CD4-positive, CD25-positive, alpha-beta regulatory T cell (primary cell): ENCODE data around the gene SLC25A38. TPM values are rescaled to one million over a fixed set of nuclear protein-coding genes. Genes with fewer than 3 reads are reported as not detected.
"Not testable (repeated sequence)": the region's sequence is repeated elsewhere in the genome, so short reads cannot be mapped to it uniquely, and the experiment has no call there.

ENCODE experiments used
- ATAC-seq, 2 donors: fragments of 150-1000 bp; cut with Tn5 transposase; one replicate each; pipeline ENCODE4 v1.10.0; 2021; ENCODE audit warnings: low read depth in 2 of 2, moderate number of reproducible peaks in 2 of 2, moderate library complexity in 1 of 2
- DNase-seq, 3 donors: peaks; one replicate each; pipeline versions ENCODE4 v3.0.0 to v3.0.0-alpha.2; 2012 to 2022; ENCODE audit warnings: mixed read lengths in 1 of 3
- H3K27ac ChIP-seq: one replicate; pipeline ENCODE4 v1.7.0; 2013; ENCODE audit warnings: mild to moderate bottlenecking, low read length; ENCODE audit not compliant: insufficient read depth, poor library complexity, severe bottlenecking
- H3K27me3 ChIP-seq: one replicate; pipeline ENCODE4 v1.7.0; 2013; ENCODE audit warnings: low read length; ENCODE audit not compliant: control insufficient read depth, insufficient read depth
- H3K36me3 ChIP-seq: one replicate; pipeline ENCODE4 v1.7.0; 2013; ENCODE audit warnings: mild to moderate bottlenecking, low read length, moderate library complexity; ENCODE audit not compliant: control insufficient read depth, insufficient read depth
- H3K4me1 ChIP-seq: 2 replicates; pipeline ENCODE4 v1.7.0; 2013; ENCODE audit warnings: mild to moderate bottlenecking, low read length; ENCODE audit not compliant: insufficient read depth, control insufficient read depth, poor library complexity, severe bottlenecking
- H3K4me3 ChIP-seq: one replicate; pipeline ENCODE4 v1.7.0; 2013; ENCODE audit warnings: low read depth, mild to moderate bottlenecking, low read length, moderate library complexity
- H3K9me3 ChIP-seq, 2 experiments: 1 replicate in 1 of 2; 2 replicates in 1 of 2; pipeline ENCODE4 v1.7.0; 2013; ENCODE audit warnings: low read length in 2 of 2, mild to moderate bottlenecking in 1 of 2, moderate library complexity in 1 of 2; ENCODE audit not compliant: control insufficient read depth in 2 of 2
- H3K27ac Mint-ChIP-seq, 3 donors: one replicate each; pipeline ENCODE4 v1.8.0; 2020 to 2022; ENCODE audit warnings: mild to moderate bottlenecking in 3 of 3, mixed read lengths in 3 of 3, moderate library complexity in 2 of 3
- H3K27me3 Mint-ChIP-seq: one replicate; pipeline ENCODE4 v1.8.0; 2022; ENCODE audit warnings: mild to moderate bottlenecking, mixed read lengths
- H3K36me3 Mint-ChIP-seq: one replicate; pipeline ENCODE4 v1.8.0; 2020; ENCODE audit warnings: mixed read lengths
- H3K4me1 Mint-ChIP-seq, 4 donors: one replicate each; pipeline ENCODE4 v1.8.0; 2020 to 2022; ENCODE audit warnings: mixed read lengths in 4 of 4, mild to moderate bottlenecking in 1 of 4
- H3K4me3 Mint-ChIP-seq, 4 donors: one replicate each; pipeline ENCODE4 v1.8.0; 2020 to 2022; ENCODE audit warnings: mild to moderate bottlenecking in 4 of 4, mixed read lengths in 4 of 4, moderate library complexity in 3 of 4
- H3K9me3 Mint-ChIP-seq, 7 donors: one replicate each; pipeline ENCODE4 v1.8.0; 2020 to 2022; ENCODE audit warnings: mixed read lengths in 7 of 7, mild to moderate bottlenecking in 3 of 7, moderate library complexity in 2 of 7
- polyA plus RNA-seq, 4 donors: library from polyadenylated mRNA; unstranded; fragments of 300-500 nt; fragmentation: Illumina TruSeq; gene quantifications; one replicate each; pipeline ENCODE4 v1.2.3, GENCODE V29; 2021
- total RNA-seq: library from RNA; stranded (reverse); gene quantifications from one replicate; pipeline ENCODE4 v1.2.3, GENCODE V29; 2022

SLC25A38 gene
- total and polyA plus RNA-seq, 5 donors from 2014 or later = 52.2 to 70.1 (median 65.0) TPM

- H3K36me3 ChIP-seq = peaks cover 49% of the 10 kb centered on the region
- H3K4me3 ChIP-seq = peak overlapping the region; percentile 88
- H3K4me3 Mint-ChIP-seq = peak overlapping the region; percentile 88 to 98 (median 92)
- ATAC-seq (no peak), DNase-seq (no peak)
- peaks cover 22 to 69% (median 51%) of the 10 kb centered on the region in 4 donors for H3K4me1 Mint-ChIP-seq
- H3K27me3 Mint-ChIP-seq = no peaks in the 10 kb centered on the region
- H3K4me1 ChIP-seq = peaks cover 31% of the 10 kb centered on the region
- H3K36me3 Mint-ChIP-seq = peaks cover 42% of the 10 kb centered on the region
- H3K27me3 ChIP-seq = no peaks in the 10 kb centered on the region
- H3K9me3 ChIP-seq = no peaks in the 10 kb centered on the region
- no peaks in the 10 kb centered on the region for H3K9me3 Mint-ChIP-seq
- peak overlapping the region; percentile 61 to 99 (median 96) for H3K27ac Mint-ChIP-seq
- H3K27ac ChIP-seq = peak overlapping the region; percentile 90
These were observed 25.6 kb downstream of the SLC25A38 start for GRCh38 chr3:39408493-39409372.

DNA sequence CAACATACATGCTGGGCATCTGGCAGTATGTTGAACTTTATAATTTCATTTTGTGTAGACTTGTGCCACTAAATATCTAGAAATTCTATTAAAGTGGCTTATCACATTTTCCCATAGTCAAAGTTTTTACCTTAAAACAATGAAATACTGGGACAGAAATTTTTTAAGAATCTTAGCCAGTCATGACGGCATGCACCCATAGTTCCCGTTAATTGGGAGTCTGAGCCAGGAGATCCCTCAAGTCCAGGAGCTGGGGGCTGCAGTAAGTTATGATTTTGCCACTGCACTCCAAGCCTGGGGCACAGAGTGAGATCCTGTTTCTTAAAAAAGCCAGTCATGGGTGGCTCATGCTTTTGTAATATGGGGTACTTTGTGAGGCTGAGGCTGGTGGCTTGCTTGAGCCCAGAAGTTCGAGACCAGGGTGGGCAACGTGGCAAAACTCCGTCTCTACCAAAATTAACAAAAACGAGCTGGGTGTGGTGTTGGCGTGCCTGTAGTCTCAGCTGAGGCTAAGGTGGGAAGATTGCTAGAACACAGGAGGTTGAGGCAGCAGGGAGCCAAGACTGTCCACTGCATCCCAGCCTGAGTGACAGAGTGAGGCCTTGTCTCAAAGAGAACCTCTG is 26.5 kb downstream of the SLC25A38 start:
- H3K4me3 Mint-ChIP-seq = peak overlapping the region in 3 of 4 donors; percentile 48 to 77 (median 55)
- Histone ChIP-seq H3K4me1 (peaks cover 31% of the 10 kb centered on the region), H3K27ac (peak overlapping the region; percentile 36), H3K27me3 (no peaks in the 10 kb centered on the region), H3K4me3 (peak overlapping the region; percentile 0), H3K36me3 (peaks cover 52% of the 10 kb centered on the region), H3K9me3 (no peaks in the 10 kb centered on the region)
- H3K9me3 Mint-ChIP-seq = no peaks in the 10 kb centered on the region
- H3K36me3 Mint-ChIP-seq = peaks cover 48% of the 10 kb centered on the region
- H3K27me3 Mint-ChIP-seq = no peaks in the 10 kb centered on the region
- peaks cover 22 to 63% (median 50%) of the 10 kb centered on the region in 4 donors for H3K4me1 Mint-ChIP-seq
- DNase-seq = no peak
- ATAC-seq = no peak
- peak overlapping the region; percentile 51 to 96 (median 64) for H3K27ac Mint-ChIP-seq

GRCh38 chr3:39410893-39411292 is 27.7 kb downstream of the SLC25A38 start:
- Mint-ChIP-seq H3K4me1 (peaks cover 26 to 63% (median 50%) of the 10 kb centered on the region in 4 donors), H3K4me3 (peak overlapping the region in 2 of 4 donors; percentile 38 to 67), H3K27me3 (no peaks in the 10 kb centered on the region), H3K9me3 (no peaks in the 10 kb centered on the region), H3K27ac (peak overlapping the region in 1 of 3 donors; percentile 73), H3K36me3 (peaks cover 51% of the 10 kb centered on the region)
- no peaks in the 10 kb centered on the region for H3K27me3 ChIP-seq
- peaks cover 31% of the 10 kb centered on the region for H3K4me1 ChIP-seq
- peaks cover 52% of the 10 kb centered on the region for H3K36me3 ChIP-seq
- no peak overlapping the region for H3K27ac ChIP-seq
- DNase-seq = no peak
- H3K9me3 ChIP-seq = no peaks in the 10 kb centered on the region
- no peak overlapping the region for H3K4me3 ChIP-seq
- ATAC-seq = no peak

- no peak overlapping the region for H3K4me3 ChIP-seq
- Mint-ChIP-seq H3K4me3 (peak overlapping the region in 2 of 4 donors; percentile 33 to 67), H3K36me3 (peaks cover 49% of the 10 kb centered on the region), H3K9me3 (no peaks in the 10 kb centered on the region), H3K27ac (peak overlapping the region in 1 of 3 donors; percentile 91), H3K27me3 (peaks cover 2% of the 10 kb centered on the region), H3K4me1 (peaks cover 17 to 54% (median 37%) of the 10 kb centered on the region in 4 donors)
- no peaks in the 10 kb centered on the region for H3K27me3 ChIP-seq
- peaks cover 52% of the 10 kb centered on the region for H3K36me3 ChIP-seq
- ATAC-seq (no peak), DNase-seq (no peak)
- no peak overlapping the region for H3K27ac ChIP-seq
- H3K9me3 ChIP-seq = no peaks in the 10 kb centered on the region
- peaks cover 23% of the 10 kb centered on the region for H3K4me1 ChIP-seq
These were observed 29.6 kb downstream of the SLC25A38 start for GRCh38 chr3:39412668-39413260.

DNA sequence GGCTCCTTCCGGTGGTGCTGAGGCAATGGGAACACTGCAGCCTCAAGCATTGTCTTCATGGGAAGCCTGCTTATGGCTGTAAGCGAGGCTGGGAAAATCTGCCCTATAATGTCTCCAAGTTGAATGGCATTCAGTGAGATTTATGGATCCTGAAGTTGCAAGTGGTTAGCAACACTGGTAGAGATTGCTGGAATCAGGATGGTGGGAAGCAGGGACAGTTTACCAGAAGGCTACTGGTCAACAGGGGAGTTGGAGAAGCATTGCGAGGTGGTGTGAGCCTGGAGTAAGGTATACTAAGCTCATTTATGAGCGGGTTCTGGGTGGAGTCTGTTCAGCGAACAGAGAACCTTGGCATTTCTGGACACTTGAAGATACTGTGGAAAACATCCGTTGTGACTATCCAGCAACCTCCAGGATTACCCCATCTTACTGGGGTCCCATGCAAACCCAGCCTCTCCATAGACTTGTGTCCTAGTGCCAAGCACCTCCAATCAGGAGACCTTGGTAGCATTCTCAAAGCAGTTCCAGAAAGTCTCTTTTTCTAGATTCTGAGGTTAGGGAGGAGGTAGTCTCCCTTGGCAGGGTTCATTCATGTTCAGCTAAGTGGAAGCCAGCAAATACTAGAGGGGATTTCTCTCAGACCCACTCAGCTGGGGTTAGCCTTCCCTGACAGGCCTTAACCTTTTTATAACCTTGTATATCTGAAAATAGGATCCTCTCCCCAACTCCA is 30.7 kb downstream of the SLC25A38 start:
- no peak overlapping the region for H3K27ac ChIP-seq
- H3K4me1 Mint-ChIP-seq = peaks cover 12 to 47% (median 30%) of the 10 kb centered on the region in 4 donors
- H3K9me3 ChIP-seq = no peaks in the 10 kb centered on the region
- H3K9me3 Mint-ChIP-seq = peaks cover 0 to 2% (median 0%) of the 10 kb centered on the region in 7 donors
- no peak for DNase-seq
- peaks cover 44% of the 10 kb centered on the region for H3K36me3 ChIP-seq
- peaks cover 42% of the 10 kb centered on the region for H3K36me3 Mint-ChIP-seq
- ATAC-seq = peak in 1 of 2 donors; percentile 14
- H3K4me3 Mint-ChIP-seq = peak overlapping the region in 1 of 4 donors; percentile 34
- H3K27ac Mint-ChIP-seq = peak overlapping the region in 1 of 3 donors; percentile 48
- no peaks in the 10 kb centered on the region for H3K27me3 ChIP-seq
- H3K27me3 Mint-ChIP-seq = peaks cover 4% of the 10 kb centered on the region
- no peak overlapping the region for H3K4me3 ChIP-seq
- H3K4me1 ChIP-seq = peaks cover 12% of the 10 kb centered on the region

GRCh38 chr3:39414421-39414907 is 31.3 kb downstream of the SLC25A38 start:
- peaks cover 12 to 42% (median 26%) of the 10 kb centered on the region in 4 donors for H3K4me1 Mint-ChIP-seq
- peak overlapping the region in 2 of 3 donors; percentile 45 to 48 for H3K27ac Mint-ChIP-seq
- Histone ChIP-seq H3K27me3 (no peaks in the 10 kb centered on the region), H3K4me1 (peaks cover 6% of the 10 kb centered on the region), H3K27ac (peak overlapping the region; percentile 15), H3K4me3 (no peak overlapping the region), H3K36me3 (peaks cover 44% of the 10 kb centered on the region), H3K9me3 (no peaks in the 10 kb centered on the region)
- ATAC-seq (peak in 1 of 2 donors; percentile 30), DNase-seq (no peak)
- peak overlapping the region in 2 of 4 donors; percentile 10 to 79 for H3K4me3 Mint-ChIP-seq
- peaks cover 40% of the 10 kb centered on the region for H3K36me3 Mint-ChIP-seq
- H3K27me3 Mint-ChIP-seq = peaks cover 4% of the 10 kb centered on the region
- peaks cover 0 to 2% (median 0%) of the 10 kb centered on the region in 7 donors for H3K9me3 Mint-ChIP-seq

- H3K9me3 Mint-ChIP-seq, ATAC-seq, H3K27me3 Mint-ChIP-seq, H3K4me1 ChIP-seq, H3K4me3 Mint-ChIP-seq, H3K4me3 ChIP-seq, H3K27me3 ChIP-seq, DNase-seq, H3K27ac ChIP-seq, H3K9me3 ChIP-seq: not testable (repeated sequence)
- Mint-ChIP-seq H3K36me3 (peaks cover 35% of the 10 kb centered on the region), H3K4me1 (peaks cover 10 to 33% (median 18%) of the 10 kb centered on the region in 4 donors), H3K27ac (peak overlapping the region in 1 of 3 donors; percentile 48)
- H3K36me3 ChIP-seq = peaks cover 36% of the 10 kb centered on the region
These were observed 32.1 kb downstream of the SLC25A38 start for GRCh38 chr3:39415302-39415701.
